Endothelial cell of umbilical vein (primary cell): ENCODE results near the gene OR52A5. TPM values are rescaled to one million over a fixed set of nuclear protein-coding genes. Genes with fewer than 3 reads are reported as not detected.

Experiments used
- BruUV-seq: library from RNA; stranded (reverse); fragments of 400-500 nt; replicated peaks from 2 replicates; lab custom pipeline; 2021; lab: Mats Ljungman, UMichigan
- CTCF ChIA-PET: fragments of 300-600, 350-600 bp; sonication (Branson Sonifier 250); formaldehyde crosslinking; loops from one replicate; lab custom pipeline; 2021; ENCODE audit warnings: antibody characterized with exemption, inconsistent platforms; lab: Charles Lee
- POLR2A ChIA-PET: fragments of 300-600, 350-600 bp; sonication (Branson Sonifier 250); formaldehyde crosslinking; loops from one replicate; lab custom pipeline; 2021; ENCODE audit warnings: antibody characterized with exemption, inconsistent platforms; lab: Charles Lee
- DNase-seq: peaks from one replicate; pipeline ENCODE4 v3.0.0-alpha.2; 2011; ENCODE audit warnings: low read depth, low spot score
- FAIRE-seq: peaks from 2 replicates; lab custom pipeline; 2011; peaks lifted over from hg19 to GRCh38; lab: Jason Lieb, UNC
- H2AFZ ChIP-seq: 2 replicates; pipeline ENCODE4 v1.6.0; 2012; ENCODE audit warnings: low read depth, low read length, control low read depth, inconsistent platforms
- H3K27ac ChIP-seq: 2 replicates; pipeline ENCODE4 v1.5.1; 2011; ENCODE audit warnings: low read depth, mild to moderate bottlenecking, control low read depth, low read length, moderate library complexity; ENCODE audit not compliant: insufficient read depth
- H3K27me3 ChIP-seq, 2 experiments: 2 replicates each; pipeline versions ENCODE4 v1.6.0 to v1.6.1; 2011; ENCODE audit warnings: low read length in 2 of 2, mixed read lengths in 1 of 2; ENCODE audit not compliant: control insufficient read depth in 2 of 2, insufficient read depth in 2 of 2
- H3K36me3 ChIP-seq, 2 experiments: 2 replicates in 1 of 2; 3 replicates in 1 of 2; pipeline ENCODE4 v1.5.1; 2011; ENCODE audit warnings: low read length in 2 of 2, mild to moderate bottlenecking in 1 of 2, moderate library complexity in 1 of 2; ENCODE audit not compliant: control insufficient read depth in 2 of 2, insufficient read depth in 2 of 2; ENCODE audit errors: extremely low read depth in 1 of 2
- H3K4me1 ChIP-seq: 3 replicates; pipeline ENCODE4 v1.5.1; 2011; ENCODE audit warnings: mild to moderate bottlenecking, low read length; ENCODE audit not compliant: control insufficient read depth, insufficient read depth; ENCODE audit errors: extremely low read depth
- H3K4me2 ChIP-seq: 2 replicates; pipeline ENCODE4 v1.6.1; 2011; ENCODE audit warnings: low read length, control low read depth, mixed read lengths; ENCODE audit not compliant: insufficient read depth
- H3K4me3 ChIP-seq, 3 experiments: fragments of 200-600 bp in 1 of 3; sonication (generic), shearing (Covaris generic) in 1 of 3; replicated peaks in 1 of 3; 2 replicates each; pipeline ENCODE4 v1.5.1; 2011 to 2016; ENCODE audit warnings: control low read depth in 3 of 3, low read length in 3 of 3, mild to moderate bottlenecking in 2 of 3, inconsistent platforms in 1 of 3, low read depth in 1 of 3, moderate library complexity in 1 of 3; ENCODE audit not compliant: insufficient read depth in 1 of 3
- H3K79me2 ChIP-seq: 2 replicates; pipeline ENCODE4 v1.6.0; 2012; ENCODE audit warnings: low read length, inconsistent platforms; ENCODE audit not compliant: control insufficient read depth, insufficient read depth
- H3K9ac ChIP-seq: replicated peaks from 2 replicates; pipeline ENCODE3; 2011; ENCODE audit warnings: low read length, control low read depth; ENCODE audit not compliant: insufficient read depth; ENCODE audit errors: extremely low read depth
- H3K9me1 ChIP-seq: replicated peaks from 3 replicates; pipeline ENCODE4 v1.6.0; 2011; ENCODE audit warnings: mild to moderate bottlenecking, low read length; ENCODE audit not compliant: control insufficient read depth, insufficient read depth; ENCODE audit errors: extremely low read depth
- H3K9me3 ChIP-seq: replicated peaks from 2 replicates; pipeline ENCODE4 v1.5.1; 2012; ENCODE audit warnings: low read length, inconsistent platforms; ENCODE audit not compliant: control insufficient read depth, insufficient read depth
- H4K20me1 ChIP-seq: replicated peaks from 2 replicates; pipeline ENCODE3; 2011; ENCODE audit warnings: mild to moderate bottlenecking, low read length; ENCODE audit not compliant: control insufficient read depth, insufficient read depth; ENCODE audit errors: extremely low read depth
- EZH2 ChIP-seq: IDR thresholded peaks from 2 replicates; pipeline ENCODE4 v1.6.1; 2012; ENCODE audit warnings: borderline replicate concordance, low read depth, mild to moderate bottlenecking, moderate library complexity, low read length, inconsistent platforms; ENCODE audit not compliant: severe bottlenecking
- FOS ChIP-seq: IDR thresholded peaks from 2 replicates; pipeline ENCODE4 v1.6.1; 2011; ENCODE audit warnings: mild to moderate bottlenecking, low read length, moderate library complexity, borderline replicate concordance; ENCODE audit not compliant: insufficient read depth
- GATA2 ChIP-seq: IDR thresholded peaks from 2 replicates; pipeline ENCODE4 v1.7.0; 2011; ENCODE audit warnings: low read depth, mild to moderate bottlenecking, moderate library complexity, mixed read lengths, low read length; ENCODE audit not compliant: insufficient read length, insufficient read depth
- JUN ChIP-seq: IDR thresholded peaks from 2 replicates; pipeline ENCODE4 v1.6.1; 2011; ENCODE audit warnings: borderline replicate concordance, low read depth; ENCODE audit not compliant: insufficient read length, insufficient read depth
- MYC ChIP-seq: IDR thresholded peaks from one replicate; pipeline ENCODE4 v1.6.1; 2011; ENCODE audit warnings: mild to moderate bottlenecking, low read depth, low read length
- POLR2A ChIP-seq: IDR thresholded peaks from 2 replicates; pipeline ENCODE4 v1.6.1; 2012; ENCODE audit warnings: low read depth, mild to moderate bottlenecking, control low read depth, low read length
- POLR2AphosphoS5 ChIP-seq: IDR thresholded peaks from 2 replicates; pipeline ENCODE4 v1.6.1; 2012; ENCODE audit warnings: low read depth, mild to moderate bottlenecking, control low read depth, low read length, moderate library complexity; ENCODE audit not compliant: insufficient read depth
- dilution Hi-C: fragments of 300-500 bp; cut with MboI; formaldehyde crosslinking; loops from one replicate; pipeline ENCODE4 v1.15.0; 2019; ENCODE audit warnings: low sequenced_read_pairs; ENCODE audit not compliant: extremely low pct_ligation_motif_present
- intact Hi-C: fragments of 100-400 bp; cut with micrococcal nuclease; formaldehyde crosslinking; loops from one replicate; pipeline ENCODE4 v1.10.0; 2022
- polyA plus RNA-seq, 4 experiments: library from polyadenylated mRNA; depleted of rRNA in 3 of 4; stranded (reverse) in 3 of 4; unstranded in 1 of 4; fragments of >200 nt; gene quantifications; 2 replicates each; pipeline versions ENCODE4 v1.2.1 to v1.2.3, GENCODE V29; 2011 to 2012; ENCODE audit warnings: missing spikeins in 1 of 4
- total RNA-seq: library from RNA; stranded (reverse); gene quantifications from 2 replicates; pipeline ENCODE4 v1.2.3, GENCODE V29; 2021
- TF ChIP-seq, protein P1 (sequence below): IDR thresholded peaks from 2 replicates; pipeline ENCODE4 v1.6.1; 2011; ENCODE audit not compliant: insufficient read depth, insufficient read length
- TF ChIP-seq, protein P2 (sequence below), 2 donors: IDR thresholded peaks; 1 replicate in 1 of 2; 2 replicates in 1 of 2; pipeline ENCODE4 v1.5.1; 2011; ENCODE audit warnings: low read length in 2 of 2, mild to moderate bottlenecking in 2 of 2, moderate library complexity in 2 of 2, control low read depth in 1 of 2, inconsistent platforms in 1 of 2, low read depth in 1 of 2; ENCODE audit not compliant: insufficient read depth in 1 of 2; ENCODE audit errors: extremely low read depth in 1 of 2

The OR52A5 gene
- total and polyA plus RNA-seq, 2 donors (not counting 3 experiments of a cell fraction or from before 2014, with no cell fraction given): not detected

GRCh38 chr11:5131584-5132335 is 6.4 kb downstream of the OR52A5 start:
- no peak overlapping the region for H3K27ac ChIP-seq

More at GRCh38 chr11:5131584-5132335, 6.4 kb downstream of the OR52A5 start:
- dilution Hi-C loops (no loop called here), intact Hi-C loops (no loop called here)
- CTCF ChIA-PET: no interaction called here
- no peaks in the 10 kb centered on the region for H4K20me1 ChIP-seq
- H3K4me1 ChIP-seq: no peaks in the 10 kb centered on the region
- BruUV-seq: no TSS peak
- no peak overlapping the region for H2AFZ ChIP-seq
- no peaks in the 10 kb centered on the region for H3K79me2 ChIP-seq
- no peaks in the 10 kb centered on the region for H3K9me1 ChIP-seq
- no peak overlapping the region for H3K4me2 ChIP-seq
- H3K27me3 ChIP-seq: no peaks in the 10 kb centered on the region
- H3K36me3 ChIP-seq: no peaks in the 10 kb centered on the region
- no peak overlapping the region for H3K9ac ChIP-seq
- DNase-seq (no peak), FAIRE-seq (no peak)
- TF ChIP-seq MYC (no peak), JUN (no peak), GATA2 (no peak), POLR2AphosphoS5 (no peak), POLR2A (no peak), EZH2 (no peak), FOS (no peak)
- TF ChIP-seq, protein P1, sequence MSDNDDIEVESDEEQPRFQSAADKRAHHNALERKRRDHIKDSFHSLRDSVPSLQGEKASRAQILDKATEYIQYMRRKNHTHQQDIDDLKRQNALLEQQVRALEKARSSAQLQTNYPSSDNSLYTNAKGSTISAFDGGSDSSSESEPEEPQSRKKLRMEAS: no peak
- TF ChIP-seq, protein P2, sequence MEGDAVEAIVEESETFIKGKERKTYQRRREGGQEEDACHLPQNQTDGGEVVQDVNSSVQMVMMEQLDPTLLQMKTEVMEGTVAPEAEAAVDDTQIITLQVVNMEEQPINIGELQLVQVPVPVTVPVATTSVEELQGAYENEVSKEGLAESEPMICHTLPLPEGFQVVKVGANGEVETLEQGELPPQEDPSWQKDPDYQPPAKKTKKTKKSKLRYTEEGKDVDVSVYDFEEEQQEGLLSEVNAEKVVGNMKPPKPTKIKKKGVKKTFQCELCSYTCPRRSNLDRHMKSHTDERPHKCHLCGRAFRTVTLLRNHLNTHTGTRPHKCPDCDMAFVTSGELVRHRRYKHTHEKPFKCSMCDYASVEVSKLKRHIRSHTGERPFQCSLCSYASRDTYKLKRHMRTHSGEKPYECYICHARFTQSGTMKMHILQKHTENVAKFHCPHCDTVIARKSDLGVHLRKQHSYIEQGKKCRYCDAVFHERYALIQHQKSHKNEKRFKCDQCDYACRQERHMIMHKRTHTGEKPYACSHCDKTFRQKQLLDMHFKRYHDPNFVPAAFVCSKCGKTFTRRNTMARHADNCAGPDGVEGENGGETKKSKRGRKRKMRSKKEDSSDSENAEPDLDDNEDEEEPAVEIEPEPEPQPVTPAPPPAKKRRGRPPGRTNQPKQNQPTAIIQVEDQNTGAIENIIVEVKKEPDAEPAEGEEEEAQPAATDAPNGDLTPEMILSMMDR (IDR thresholded peaks at IDR 0.05; ENCODE audit: extremely low read depth in 1 of 2, insufficient read depth in 1 of 2, low read depth in 1 of 2, low read length in 2 of 2): no peak
- no peak overlapping the region for H3K4me3 ChIP-seq
- POLR2A ChIA-PET: no interaction called here
- H3K9me3 ChIP-seq: no peaks in the 10 kb centered on the region
